HepG2 (cell line): ENCODE results near the gene SNUPN. TPM values are rescaled to one million over a fixed set of nuclear protein-coding genes. Genes with fewer than 3 reads are reported as not detected.

ENCODE experiments used
- BRD4 ChIP-seq: sonication (generic); formaldehyde crosslinking; IDR thresholded peaks from 2 replicates; pipeline ENCODE4 v1.4.0; 2020; ENCODE audit warnings: missing genetic modification reagents
- CCAR2 ChIP-seq: fragments of 200-400 bp; formaldehyde crosslinking; optimal IDR thresholded peaks from 2 replicates; pipeline ENCODE3; 2018; ENCODE audit warnings: low read depth, mild to moderate bottlenecking, low read length, moderate library complexity
- KDM2A ChIP-seq: sonication (generic); formaldehyde crosslinking; IDR thresholded peaks from 2 replicates; pipeline ENCODE4 v1.4.0; 2020; ENCODE audit warnings: low read depth, missing genetic modification reagents, borderline replicate concordance
- KDM6A ChIP-seq: IDR thresholded peaks from 2 replicates; pipeline ENCODE4 v1.6.1; 2016; ENCODE audit warnings: low read depth
- MXI1 ChIP-seq: IDR thresholded peaks from 3 replicates; pipeline ENCODE4 v1.6.1; 2012; ENCODE audit warnings: low read depth, low read length, inconsistent platforms, borderline replicate concordance
- PCBP2 ChIP-seq: fragments of 200-400 bp; formaldehyde crosslinking; optimal IDR thresholded peaks from 2 replicates; pipeline ENCODE3; 2018; ENCODE audit warnings: low read length, low read depth; ENCODE audit not compliant: poor library complexity, severe bottlenecking
- PPARG ChIP-seq: conservative IDR thresholded peaks from 2 replicates; pipeline ENCODE4 v1.6.1; 2016; ENCODE audit warnings: missing biosample characterization, missing genetic modification reagents
- SETDB1 ChIP-seq: sonication (generic); formaldehyde crosslinking; IDR thresholded peaks from 2 replicates; pipeline ENCODE4 v1.5.1; 2020; ENCODE audit warnings: missing genetic modification reagents, mild to moderate bottlenecking, borderline replicate concordance
- TCF12 ChIP-seq, 2 experiments: fragments of 450-650 bp in 1 of 2; sonication (generic) in 1 of 2; formaldehyde crosslinking in 1 of 2; IDR thresholded peaks; 2 replicates each; pipeline versions ENCODE4 v1.6.1 to v1.8.0; 2017 to 2022; ENCODE audit warnings: antibody characterized with exemption in 1 of 2, mild to moderate bottlenecking in 1 of 2, missing genetic modification reagents in 1 of 2, moderate library complexity in 1 of 2
- ZNF17 ChIP-seq: sonication (generic); formaldehyde crosslinking; IDR thresholded peaks from 2 replicates; pipeline ENCODE4 v1.5.0; 2020; ENCODE audit warnings: mild to moderate bottlenecking, missing genetic modification reagents
- ZNF20 ChIP-seq: sonication (generic); formaldehyde crosslinking; IDR thresholded peaks from 2 replicates; pipeline ENCODE4 v1.4.0; 2020; ENCODE audit warnings: mild to moderate bottlenecking, moderate library complexity, missing genetic modification reagents
- ZNF256 ChIP-seq: sonication (generic); formaldehyde crosslinking; conservative IDR thresholded peaks from 2 replicates; pipeline ENCODE4 v1.4.0; 2020; ENCODE audit warnings: missing genetic modification reagents
- ZNF3 ChIP-seq: IDR thresholded peaks from 2 replicates; pipeline ENCODE4 v1.7.0; 2017; ENCODE audit warnings: inconsistent platforms
- ZNF468 ChIP-seq: sonication (generic); formaldehyde crosslinking; IDR thresholded peaks from 2 replicates; pipeline ENCODE4 v1.8.0; 2022; ENCODE audit warnings: mild to moderate bottlenecking, moderate library complexity, missing genetic modification reagents
- ZNF510 ChIP-seq: sonication (generic); formaldehyde crosslinking; IDR thresholded peaks from 2 replicates; pipeline ENCODE4 v1.4.0; 2020; ENCODE audit warnings: low read depth, mild to moderate bottlenecking, missing genetic modification reagents
- ZNF577 ChIP-seq: sonication (generic); formaldehyde crosslinking; IDR thresholded peaks from 2 replicates; pipeline ENCODE4 v1.4.0; 2020; ENCODE audit warnings: mild to moderate bottlenecking, low read depth, missing genetic modification reagents, borderline replicate concordance
- ZNF589 ChIP-seq: sonication (generic); formaldehyde crosslinking; conservative IDR thresholded peaks from 2 replicates; pipeline ENCODE4 v1.8.0; 2022; ENCODE audit warnings: mild to moderate bottlenecking, moderate library complexity, missing genetic modification reagents
- ZNF598 ChIP-seq: sonication (generic); formaldehyde crosslinking; IDR thresholded peaks from 2 replicates; pipeline ENCODE4 v1.5.1; 2020; ENCODE audit warnings: mild to moderate bottlenecking, missing genetic modification reagents, borderline replicate concordance
- ZNF703 ChIP-seq: sonication (generic); formaldehyde crosslinking; IDR thresholded peaks from 2 replicates; pipeline ENCODE4 v1.5.1; 2020; ENCODE audit warnings: missing genetic modification reagents, mild to moderate bottlenecking, moderate library complexity, borderline replicate concordance
- ZNF720 ChIP-seq: sonication (generic); formaldehyde crosslinking; IDR thresholded peaks from 2 replicates; pipeline ENCODE4 v1.4.0; 2020; ENCODE audit warnings: missing genetic modification reagents
- polyA plus RNA-seq, 8 experiments: library from polyadenylated mRNA; depleted of rRNA in 3 of 8; stranded (reverse) in 7 of 8; unstranded in 1 of 8; fragments of >200 nt; fragmentation: Illumina TruSeq in 4 of 8; extraction: Trizol in 4 of 8; gene quantifications; 2 replicates each; pipeline versions ENCODE4 v1.2.1 to v1.2.3, GENCODE V29; 2011 to 2016; ENCODE audit warnings: low read depth in 4 of 8, missing spikeins in 1 of 8, mixed read lengths in 1 of 8; ENCODE audit not compliant: insufficient read depth in 1 of 8
- total RNA-seq, 5 experiments: library from RNA; depleted of rRNA; stranded (reverse); fragments of >200 nt; fragmentation: Illumina TruSeq; extraction: Trizol; gene quantifications; 2 replicates each; pipeline ENCODE4 v1.2.3, GENCODE V29; 2016; ENCODE audit warnings: low read depth in 1 of 5
- TF ChIP-seq, protein P1 (sequence below): IDR thresholded peaks from 2 replicates; pipeline ENCODE4 v1.6.1; 2016; ENCODE audit warnings: missing compliant biosample characterization, missing genetic modification reagents, borderline replicate concordance
- TF ChIP-seq, protein P2 (sequence below): sonication (generic); formaldehyde crosslinking; IDR thresholded peaks from 2 replicates; pipeline ENCODE4 v1.4.0; 2020; ENCODE audit warnings: low read depth, mild to moderate bottlenecking, missing genetic modification reagents
- TF ChIP-seq, protein P3 (sequence below): sonication (generic); formaldehyde crosslinking; IDR thresholded peaks from 2 replicates; pipeline ENCODE4 v1.8.0; 2022; ENCODE audit warnings: missing genetic modification reagents, mild to moderate bottlenecking, borderline replicate concordance
- TF ChIP-seq, protein P4 (sequence below): sonication (generic); formaldehyde crosslinking; IDR thresholded peaks from 2 replicates; pipeline ENCODE4 v1.8.1; 2023; ENCODE audit warnings: mild to moderate bottlenecking, missing genetic modification reagents, borderline replicate concordance
- TF ChIP-seq, protein P5 (sequence below): sonication (generic); formaldehyde crosslinking; IDR thresholded peaks from 2 replicates; pipeline ENCODE4 v1.5.1; 2020; ENCODE audit warnings: missing genetic modification reagents, mild to moderate bottlenecking, borderline replicate concordance

SNUPN gene
- total and polyA plus RNA-seq, 2 of the 13 experiments (the other 11 are each of a cell fraction or from before 2014, with no cell fraction given): 9.0 to 16.4 TPM

DNA sequence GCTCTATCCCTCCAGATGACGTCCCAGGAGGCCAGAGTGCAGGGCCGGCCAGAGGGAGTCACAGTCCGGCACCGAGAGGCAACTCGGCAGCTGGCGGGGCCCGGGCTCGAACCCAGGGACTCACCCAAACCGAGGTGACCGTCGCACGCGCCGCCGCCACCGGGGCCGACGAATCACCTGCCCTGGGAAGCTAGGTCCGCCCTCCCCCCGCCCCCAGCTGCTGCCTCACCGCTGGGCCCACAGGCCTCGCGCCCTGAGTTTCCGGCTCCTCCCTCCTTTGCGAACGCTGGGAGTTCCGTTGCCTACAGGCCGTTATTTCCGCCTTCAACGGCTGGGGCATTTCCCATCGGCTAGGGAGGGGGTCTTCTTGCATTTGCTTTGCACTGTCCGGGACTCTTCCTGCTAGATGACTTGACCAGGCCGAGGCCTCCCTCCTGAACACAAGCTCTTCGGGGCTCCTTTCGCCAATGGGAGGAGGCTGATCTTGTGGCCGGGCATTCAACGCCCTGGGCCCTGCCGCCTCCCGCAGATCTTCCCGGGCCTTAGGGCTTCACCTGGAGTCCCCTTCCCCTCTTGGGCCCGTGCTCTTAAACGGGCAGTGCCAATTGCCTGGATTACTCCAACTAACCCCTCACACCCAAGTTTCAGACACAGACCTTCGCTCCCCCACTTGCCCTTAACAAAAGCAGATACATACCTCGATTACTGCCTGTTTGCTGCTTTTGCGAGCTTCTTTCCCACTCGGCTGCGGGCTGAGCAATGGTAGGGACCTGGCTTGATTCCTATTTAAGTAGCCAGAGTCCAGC is at the start of gene SNUPN (continued):
- TF ChIP-seq, protein P1, sequence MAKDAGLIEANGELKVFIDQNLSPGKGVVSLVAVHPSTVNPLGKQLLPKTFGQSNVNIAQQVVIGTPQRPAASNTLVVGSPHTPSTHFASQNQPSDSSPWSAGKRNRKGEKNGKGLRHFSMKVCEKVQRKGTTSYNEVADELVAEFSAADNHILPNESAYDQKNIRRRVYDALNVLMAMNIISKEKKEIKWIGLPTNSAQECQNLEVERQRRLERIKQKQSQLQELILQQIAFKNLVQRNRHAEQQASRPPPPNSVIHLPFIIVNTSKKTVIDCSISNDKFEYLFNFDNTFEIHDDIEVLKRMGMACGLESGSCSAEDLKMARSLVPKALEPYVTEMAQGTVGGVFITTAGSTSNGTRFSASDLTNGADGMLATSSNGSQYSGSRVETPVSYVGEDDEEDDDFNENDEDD (CRISPR knock-in tag): peak; percentile 40; the same call in 1 of the 2 replicates
- no peak for TF ChIP-seq TCF12 (IDR thresholded peaks at IDR 0.05)
- TF ChIP-seq TCF12 (CRISPR knock-in tag; IDR thresholded peaks at IDR 0.05): 0 out of 2 replicates have a peak, but pooled peaks have one; percentile 39
- TF ChIP-seq SETDB1: no peak
- peak; percentile 71; the same call in 1 of the 3 replicates for TF ChIP-seq MXI1
- TF ChIP-seq, protein P2, sequence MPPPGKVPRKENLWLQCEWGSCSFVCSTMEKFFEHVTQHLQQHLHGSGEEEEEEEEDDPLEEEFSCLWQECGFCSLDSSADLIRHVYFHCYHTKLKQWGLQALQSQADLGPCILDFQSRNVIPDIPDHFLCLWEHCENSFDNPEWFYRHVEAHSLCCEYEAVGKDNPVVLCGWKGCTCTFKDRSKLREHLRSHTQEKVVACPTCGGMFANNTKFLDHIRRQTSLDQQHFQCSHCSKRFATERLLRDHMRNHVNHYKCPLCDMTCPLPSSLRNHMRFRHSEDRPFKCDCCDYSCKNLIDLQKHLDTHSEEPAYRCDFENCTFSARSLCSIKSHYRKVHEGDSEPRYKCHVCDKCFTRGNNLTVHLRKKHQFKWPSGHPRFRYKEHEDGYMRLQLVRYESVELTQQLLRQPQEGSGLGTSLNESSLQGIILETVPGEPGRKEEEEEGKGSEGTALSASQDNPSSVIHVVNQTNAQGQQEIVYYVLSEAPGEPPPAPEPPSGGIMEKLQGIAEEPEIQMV: 0 out of 2 replicates have a peak, but pooled peaks have one; percentile 20
- TF ChIP-seq, protein P3, sequence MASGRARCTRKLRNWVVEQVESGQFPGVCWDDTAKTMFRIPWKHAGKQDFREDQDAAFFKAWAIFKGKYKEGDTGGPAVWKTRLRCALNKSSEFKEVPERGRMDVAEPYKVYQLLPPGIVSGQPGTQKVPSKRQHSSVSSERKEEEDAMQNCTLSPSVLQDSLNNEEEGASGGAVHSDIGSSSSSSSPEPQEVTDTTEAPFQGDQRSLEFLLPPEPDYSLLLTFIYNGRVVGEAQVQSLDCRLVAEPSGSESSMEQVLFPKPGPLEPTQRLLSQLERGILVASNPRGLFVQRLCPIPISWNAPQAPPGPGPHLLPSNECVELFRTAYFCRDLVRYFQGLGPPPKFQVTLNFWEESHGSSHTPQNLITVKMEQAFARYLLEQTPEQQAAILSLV: no peak
- TF ChIP-seq ZNF577 (CRISPR knock-in tag): no peak
- no peak for TF ChIP-seq ZNF20 (CRISPR knock-in tag)
- no peak for TF ChIP-seq ZNF589
- TF ChIP-seq CCAR2: no peak
- no peak for TF ChIP-seq ZNF510
- TF ChIP-seq ZNF598 (CRISPR knock-in tag): no peak
- TF ChIP-seq BRD4 (CRISPR knock-in tag): peak; percentile 74; the same call in 1 of the 2 replicates
- TF ChIP-seq ZNF3 (CRISPR knock-in tag): 0 out of 2 replicates have a peak, but pooled peaks have one; percentile 13
- TF ChIP-seq ZNF720: no peak
- no peak for TF ChIP-seq ZNF256
- TF ChIP-seq ZNF703 (CRISPR knock-in tag): 0 out of 2 replicates have a peak, but pooled peaks have one; percentile 29
- TF ChIP-seq KDM2A (CRISPR knock-in tag): peak; percentile 83
- TF ChIP-seq KDM6A (CRISPR knock-in tag): peak; percentile 40; the same call in 1 of the 2 replicates
- 0 out of 2 replicates have a peak, but pooled peaks have one; percentile 9 for TF ChIP-seq PPARG (CRISPR knock-in tag)
- TF ChIP-seq ZNF468 (CRISPR knock-in tag): no peak
- TF ChIP-seq, protein P4, sequence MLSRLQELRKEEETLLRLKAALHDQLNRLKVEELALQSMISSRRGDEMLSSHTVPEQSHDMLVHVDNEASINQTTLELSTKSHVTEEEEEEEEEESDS: no peak
- TF ChIP-seq, protein P5, sequence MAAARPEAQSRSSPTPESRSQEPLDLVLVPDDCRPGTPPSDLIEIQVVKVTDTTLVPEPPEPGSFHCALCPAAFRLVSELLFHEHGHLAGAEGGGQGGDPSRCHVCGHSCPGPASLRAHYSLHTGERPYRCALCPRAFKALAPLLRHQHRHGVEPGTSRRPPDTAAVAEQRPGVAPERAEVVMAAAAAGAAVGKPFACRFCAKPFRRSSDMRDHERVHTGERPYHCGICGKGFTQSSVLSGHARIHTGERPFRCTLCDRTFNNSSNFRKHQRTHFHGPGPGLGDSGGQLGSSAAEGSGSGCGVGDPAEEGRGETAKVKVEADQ: no peak
- no peak for TF ChIP-seq ZNF17 (CRISPR knock-in tag)
- no peak for TF ChIP-seq PCBP2
